ENCODE data around the gene TM4SF1. TPM values are rescaled to one million over a fixed set of nuclear protein-coding genes. Genes with fewer than 3 reads are reported as not detected.

The TM4SF1 gene
- total and polyA plus RNA-seq, 2 donors (not counting 3 experiments of a cell fraction or from before 2014, with no cell fraction given), result 559 to 1,407 TPM

- POLR2A ChIA-PET, result interaction anchor here (2.0 kb wide), 1 partner anchor 8 kb away, joined by 18 read pairs; the partner anchor contains the start of gene TM4SF1
- Histone ChIP-seq H3K36me3 (ENCODE audit: control insufficient read depth in 2 of 2, extremely low read depth in 1 of 2, insufficient read depth in 2 of 2, low read length in 2 of 2) (no peaks in the 10 kb centered on the region), H3K4me2 (ENCODE audit: insufficient read depth, low read length) (no peak overlapping the region), H4K20me1 (replicated peaks; ENCODE audit: control insufficient read depth, extremely low read depth, insufficient read depth, low read length) (no peaks in the 10 kb centered on the region), H2AFZ (ENCODE audit: low read depth, low read length) (no peak overlapping the region), H3K27ac (ENCODE audit: insufficient read depth, low read depth, low read length) (peak overlapping the region; percentile 98), H3K27me3 (ENCODE audit: control insufficient read depth in 2 of 2, insufficient read depth in 2 of 2, low read length in 2 of 2) (no peaks in the 10 kb centered on the region), H3K4me3 (replicated peaks in 1 of 3; ENCODE audit: insufficient read depth in 1 of 3, low read depth in 1 of 3, low read length in 3 of 3) (no peak overlapping the region), H3K9me1 (replicated peaks; ENCODE audit: control insufficient read depth, extremely low read depth, insufficient read depth, low read length) (no peaks in the 10 kb centered on the region), H3K9me3 (replicated peaks; ENCODE audit: control insufficient read depth, insufficient read depth, low read length) (no peaks in the 10 kb centered on the region), H3K9ac (replicated peaks; ENCODE audit: extremely low read depth, insufficient read depth, low read length) (peak overlapping the region; percentile 82), H3K79me2 (ENCODE audit: control insufficient read depth, insufficient read depth, low read length) (no peaks in the 10 kb centered on the region), H3K4me1 (ENCODE audit: control insufficient read depth, extremely low read depth, insufficient read depth, low read length) (peaks cover 25% of the 10 kb centered on the region)
- intact Hi-C loops (cut with micrococcal nuclease), result no loop called here
- no TSS peak for BruUV-seq (replicated peaks)
- FAIRE-seq, result no peak
- TF ChIP-seq CTCF (IDR thresholded peaks at IDR 0.05; ENCODE audit: extremely low read depth in 1 of 2, insufficient read depth in 1 of 2, low read depth in 1 of 2, low read length in 2 of 2) (no peak), FOS (IDR thresholded peaks at IDR 0.05; ENCODE audit: borderline replicate concordance, insufficient read depth, low read length) (no peak), POLR2A (IDR thresholded peaks at IDR 0.05; ENCODE audit: low read depth, low read length) (no peak), GATA2 (IDR thresholded peaks at IDR 0.05; ENCODE audit: insufficient read depth, insufficient read length, low read depth, low read length) (no peak), EZH2 (IDR thresholded peaks at IDR 0.05; ENCODE audit: borderline replicate concordance, low read depth, low read length, severe bottlenecking) (no peak), MYC (IDR thresholded peaks at IDR 0.05; ENCODE audit: low read depth, low read length) (no peak), JUN (IDR thresholded peaks at IDR 0.05; ENCODE audit: borderline replicate concordance, insufficient read depth, insufficient read length, low read depth) (no peak), POLR2AphosphoS5 (IDR thresholded peaks at IDR 0.05; ENCODE audit: insufficient read depth, low read depth, low read length) (no peak)
- dilution Hi-C loops (cut with MboI; ENCODE audit: extremely low pct_ligation_motif_present, low sequenced_read_pairs), result no loop called here
- CTCF ChIA-PET, result no interaction called here
- no peak for DNase-seq (ENCODE audit: low read depth, low spot score)
Measured at GRCh38 chr3:149385617-149386298, 8.3 kb upstream of the TM4SF1 start.

Data from endothelial cell of umbilical vein (primary cell).